Natural killer cell treated with Interleukin-12 subunit alpha and Interleukin-12 subunit beta and Interleukin-15 and Interleukin-18, amount 100 ng/mL, for 72 hours (primary cell): Measurements from ENCODE around the gene TMEM139. TPM values are rescaled to one million over a fixed set of nuclear protein-coding genes. Genes with fewer than 3 reads are reported as not detected.
A peak's percentile ranks its signal among the peaks of the same experiment; 100 is the strongest.

Source experiments
- ATAC-seq, 2 donors: fragments of 150-1000 bp; cut with Tn5 transposase in 1 of 2; sonication (Bioruptor Pico), chemical (Tn5 transposase) in 1 of 2; 2 replicates each; pipeline ENCODE4 v1.10.0; 2021
- DNase-seq: peaks from one replicate; pipeline ENCODE4 v3.0.0; 2022; ENCODE audit warnings: low spot score
- H3K27ac Mint-ChIP-seq, 2 donors: 1 replicate in 1 of 2; 2 replicates in 1 of 2; pipeline ENCODE4 v1.8.0; 2022; ENCODE audit warnings: mixed read lengths in 2 of 2, mild to moderate bottlenecking in 1 of 2, moderate library complexity in 1 of 2
- H3K27me3 Mint-ChIP-seq, 2 donors: 1 replicate in 1 of 2; 2 replicates in 1 of 2; pipeline ENCODE4 v1.8.0; 2022; ENCODE audit warnings: mixed read lengths in 2 of 2
- H3K36me3 Mint-ChIP-seq: one replicate; pipeline ENCODE4 v1.8.0; 2022; ENCODE audit warnings: mixed read lengths
- H3K4me1 Mint-ChIP-seq, 2 donors: 1 replicate in 1 of 2; 2 replicates in 1 of 2; pipeline ENCODE4 v1.8.0; 2022; ENCODE audit warnings: low read depth in 2 of 2, mixed read lengths in 2 of 2, mild to moderate bottlenecking in 1 of 2
- H3K4me3 Mint-ChIP-seq: one replicate; pipeline ENCODE4 v1.8.0; 2022; ENCODE audit warnings: mixed read lengths
- H3K9me3 Mint-ChIP-seq: 2 replicates; pipeline ENCODE4 v1.8.0; 2022; ENCODE audit warnings: mixed read lengths
- total RNA-seq, 2 donors: library from RNA; stranded (reverse); gene quantifications; one replicate each; pipeline ENCODE4 v1.2.3, GENCODE V29; 2022

The TMEM139 gene
- total RNA-seq, 2 donors from 2014 or later, result not detected

- Mint-ChIP-seq H3K27me3 (no peaks in the 10 kb centered on the region), H3K36me3 (peaks cover 18% of the 10 kb centered on the region), H3K27ac (peak overlapping the region; percentile 98), H3K4me3 (peak overlapping the region; percentile 90), H3K9me3 (no peaks in the 10 kb centered on the region), H3K4me1 (peaks cover 27 to 37% of the 10 kb centered on the region in 2 donors)
- no peak for ATAC-seq
- no peak for DNase-seq
These were observed 19.6 kb upstream of the TMEM139 start for GRCh38 chr7:143265017-143265693.

- H3K4me1 Mint-ChIP-seq, result peaks cover 15 to 27% of the 10 kb centered on the region in 2 donors
- peaks cover 18% of the 10 kb centered on the region for H3K36me3 Mint-ChIP-seq
- no peaks in the 10 kb centered on the region for H3K27me3 Mint-ChIP-seq
- no peak overlapping the region for H3K4me3 Mint-ChIP-seq
- no peak for DNase-seq
- ATAC-seq, result peak in 1 of 2 donors; percentile 20
- no peaks in the 10 kb centered on the region for H3K9me3 Mint-ChIP-seq
- peak overlapping the region; percentile 15 to 54 for H3K27ac Mint-ChIP-seq
These were observed 15.5 kb upstream of the TMEM139 start for GRCh38 chr7:143269251-143269650.

DNA sequence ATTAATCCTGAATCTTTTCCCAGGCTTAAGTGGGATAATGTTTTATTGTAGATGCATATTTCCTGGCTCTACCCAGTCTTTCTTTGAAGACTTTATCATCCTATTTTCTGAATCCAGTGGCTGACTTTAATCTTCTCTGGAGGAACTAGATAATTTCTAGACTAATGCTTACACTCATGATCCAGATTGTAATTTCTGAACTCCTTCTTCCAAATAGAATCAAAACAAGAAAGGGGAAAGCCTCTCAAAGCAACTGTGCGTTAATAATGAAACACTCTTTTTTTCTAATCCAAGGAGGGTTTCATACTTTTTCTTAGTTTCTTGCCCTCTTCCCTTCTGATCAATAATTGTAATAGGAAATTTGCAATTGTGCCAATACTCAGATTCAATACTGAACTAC is 13.5 kb upstream of the TMEM139 start:
- ATAC-seq (no peak), DNase-seq (no peak)
- Mint-ChIP-seq H3K27ac (no peak overlapping the region), H3K27me3 (no peaks in the 10 kb centered on the region), H3K4me1 (peaks cover 4 to 12% of the 10 kb centered on the region in 2 donors), H3K36me3 (peaks cover 13% of the 10 kb centered on the region), H3K9me3 (no peaks in the 10 kb centered on the region), H3K4me3 (no peak overlapping the region)

DNA sequence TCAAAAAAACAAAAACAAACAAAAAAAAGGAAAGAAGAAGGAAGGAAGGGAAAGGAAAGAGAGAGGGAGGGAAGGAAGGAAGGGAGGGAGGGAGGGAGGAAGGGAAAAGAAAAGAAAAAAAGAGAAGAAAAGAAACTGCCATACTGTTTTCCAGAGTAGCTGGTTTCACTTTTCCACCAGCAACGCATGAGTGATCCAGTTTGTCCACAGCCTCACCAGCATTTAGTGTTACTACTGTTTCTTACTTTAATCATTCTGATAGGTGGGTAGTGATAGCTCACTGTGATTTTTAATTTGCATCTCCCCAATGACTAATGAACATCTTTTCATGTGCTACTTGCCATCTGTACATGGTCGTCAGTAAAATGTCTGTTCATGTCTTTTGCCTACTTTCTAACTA is 11.9 kb upstream of the TMEM139 start:
- Mint-ChIP-seq H3K27me3 (no peaks in the 10 kb centered on the region), H3K36me3 (peaks cover 13% of the 10 kb centered on the region), H3K4me1 (peaks cover 4 to 12% of the 10 kb centered on the region in 2 donors), H3K4me3 (no peak overlapping the region), H3K9me3 (no peaks in the 10 kb centered on the region), H3K27ac (no peak overlapping the region)
- ATAC-seq (no peak), DNase-seq (no peak)

DNA sequence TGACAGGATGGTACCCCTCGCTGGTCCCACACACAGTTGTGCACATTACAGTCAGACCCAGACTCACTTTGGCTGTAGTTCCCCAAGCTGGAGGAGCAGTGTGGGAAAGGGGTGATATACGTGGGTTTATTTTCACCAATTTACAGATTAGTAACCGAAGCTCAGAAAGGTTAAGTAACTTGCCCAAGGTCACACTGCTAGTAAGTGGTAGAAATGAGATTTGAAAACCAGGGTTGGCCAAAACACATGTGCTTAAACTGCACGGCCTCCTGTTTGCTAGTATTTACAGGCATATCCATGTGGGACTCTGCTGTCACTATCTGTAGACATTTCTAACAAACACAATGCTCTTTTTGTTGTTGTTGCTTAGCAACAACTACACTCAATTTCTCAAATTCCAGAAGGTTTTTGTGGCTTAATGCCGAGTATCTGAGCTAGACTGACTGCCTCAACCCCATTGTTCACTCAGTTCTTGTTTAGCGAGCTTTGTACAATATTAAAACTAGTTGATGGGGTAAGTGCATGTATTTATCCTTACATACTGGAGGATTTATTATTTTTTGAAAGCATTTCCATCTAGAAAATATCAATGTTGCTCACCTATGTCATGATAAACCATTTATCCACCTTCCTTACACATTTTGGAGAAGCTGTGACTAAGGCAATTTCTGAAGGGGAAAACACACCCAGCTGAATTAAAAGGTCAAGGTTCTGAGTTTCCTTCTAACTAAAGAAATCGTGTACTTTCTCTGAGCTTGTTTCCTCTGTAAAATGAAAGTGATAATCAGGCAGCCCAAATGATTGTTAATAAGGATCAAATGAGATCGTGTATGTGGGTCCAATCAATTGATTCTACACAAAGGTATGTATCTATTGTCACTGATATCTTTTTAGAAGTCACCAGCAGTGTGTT is 5.3 kb upstream of the TMEM139 start:
- Mint-ChIP-seq H3K4me1 (peaks cover 10 to 17% of the 10 kb centered on the region in 2 donors), H3K27ac (peak overlapping the region; percentile 35 to 73), H3K27me3 (no peaks in the 10 kb centered on the region), H3K9me3 (no peaks in the 10 kb centered on the region), H3K4me3 (peak overlapping the region; percentile 54), H3K36me3 (no peaks in the 10 kb centered on the region)
- DNase-seq (no peak), ATAC-seq (peak in 1 of 2 donors; percentile 43)

GRCh38 chr7:143280160-143280559 is 4.6 kb upstream of the TMEM139 start:
- Mint-ChIP-seq H3K36me3 (no peaks in the 10 kb centered on the region), H3K4me1 (peaks cover 10 to 17% of the 10 kb centered on the region in 2 donors), H3K4me3 (peak overlapping the region; percentile 54), H3K27ac (peak overlapping the region; percentile 35 to 73), H3K27me3 (no peaks in the 10 kb centered on the region), H3K9me3 (no peaks in the 10 kb centered on the region)
- no peak for DNase-seq
- ATAC-seq, result no peak

DNA sequence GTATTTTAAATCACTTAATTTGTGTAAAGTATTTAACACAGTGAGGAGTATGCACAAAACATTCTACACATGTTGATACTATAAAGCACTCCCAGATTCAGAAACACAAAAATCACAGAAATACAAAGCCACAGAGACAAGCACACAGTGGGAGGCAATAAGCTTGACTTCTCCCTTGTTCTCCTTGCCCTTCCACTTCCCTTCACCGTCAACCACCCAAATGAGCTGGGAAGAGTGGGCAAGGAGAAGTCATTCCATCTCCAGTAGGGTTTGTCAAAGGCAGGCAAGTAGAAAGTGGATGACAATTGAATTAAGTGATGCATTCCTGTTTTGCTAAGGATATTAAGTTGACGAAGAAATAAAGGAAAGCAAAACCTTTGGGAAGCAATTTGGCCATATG is 4.2 kb upstream of the TMEM139 start:
- no peak for DNase-seq
- no peaks in the 10 kb centered on the region for H3K36me3 Mint-ChIP-seq
- H3K4me1 Mint-ChIP-seq, result peaks cover 10 to 17% of the 10 kb centered on the region in 2 donors
- no peak for ATAC-seq
- peak overlapping the region; percentile 35 to 73 for H3K27ac Mint-ChIP-seq
- H3K4me3 Mint-ChIP-seq, result no peak overlapping the region
- no peaks in the 10 kb centered on the region for H3K9me3 Mint-ChIP-seq
- no peaks in the 10 kb centered on the region for H3K27me3 Mint-ChIP-seq

DNA sequence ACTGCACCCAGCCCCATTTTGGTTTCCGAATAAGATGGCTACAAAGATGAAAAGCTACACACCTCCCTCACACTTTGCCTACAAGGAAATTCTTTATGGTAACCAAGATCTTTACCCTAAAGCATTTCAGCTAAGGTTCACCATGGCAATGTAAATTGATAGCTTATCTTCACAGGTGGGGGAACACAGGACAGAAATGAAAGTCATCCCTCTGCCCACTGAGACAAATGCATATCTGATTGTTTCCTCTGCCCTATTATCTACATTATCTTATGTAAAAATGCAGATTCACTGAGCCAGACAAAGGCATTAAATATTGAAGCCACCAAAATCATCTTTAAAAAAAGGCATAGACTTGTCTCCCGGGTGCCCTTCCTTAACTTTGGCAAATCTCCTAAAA is 3.2 kb upstream of the TMEM139 start:
- Mint-ChIP-seq H3K9me3 (no peaks in the 10 kb centered on the region), H3K27me3 (no peaks in the 10 kb centered on the region)

DNA sequence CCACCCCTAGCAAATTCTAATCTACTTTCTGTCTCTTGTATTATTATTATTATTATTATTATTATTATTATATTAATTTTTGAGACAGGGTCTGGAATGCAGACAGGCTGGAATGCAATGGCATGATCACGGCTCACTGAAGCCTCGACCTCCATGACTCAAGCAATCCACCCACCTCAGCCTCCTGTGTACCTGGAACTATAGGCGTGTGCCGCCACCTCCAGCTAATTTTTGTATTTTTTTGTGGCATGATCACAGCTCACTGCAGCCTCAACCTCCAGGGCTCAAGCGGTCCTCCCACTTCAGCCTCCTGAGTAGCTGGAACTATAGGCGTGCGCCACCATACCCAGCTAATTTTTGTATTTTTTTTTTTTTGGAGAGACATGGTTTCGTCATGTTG is 2.6 kb upstream of the TMEM139 start:
- Mint-ChIP-seq H3K36me3 (no peaks in the 10 kb centered on the region), H3K4me1 (peaks cover 13 to 22% of the 10 kb centered on the region in 2 donors), H3K4me3 (no peak overlapping the region), H3K9me3 (no peaks in the 10 kb centered on the region), H3K27me3 (no peaks in the 10 kb centered on the region), H3K27ac (no peak overlapping the region)
- ATAC-seq (no peak), DNase-seq (no peak)

More for the DNA sequence above, 3.2 kb upstream of the TMEM139 start:
- no peak overlapping the region for H3K27ac Mint-ChIP-seq
- no peaks in the 10 kb centered on the region for H3K36me3 Mint-ChIP-seq
- ATAC-seq (no peak), DNase-seq (no peak)
- H3K4me1 Mint-ChIP-seq, result peaks cover 10 to 17% of the 10 kb centered on the region in 2 donors
- H3K4me3 Mint-ChIP-seq, result no peak overlapping the region

- no peaks in the 10 kb centered on the region for H3K27me3 Mint-ChIP-seq
- peaks cover 18 to 28% of the 10 kb centered on the region in 2 donors for H3K4me1 Mint-ChIP-seq
- ATAC-seq, result no peak
- H3K27ac Mint-ChIP-seq, result no peak overlapping the region
- DNase-seq, result no peak
- no peak overlapping the region for H3K4me3 Mint-ChIP-seq
- H3K36me3 Mint-ChIP-seq, result peaks cover 6% of the 10 kb centered on the region
- no peaks in the 10 kb centered on the region for H3K9me3 Mint-ChIP-seq
These were observed 1.4 kb upstream of the TMEM139 start for GRCh38 chr7:143283381-143283780.

DNA sequence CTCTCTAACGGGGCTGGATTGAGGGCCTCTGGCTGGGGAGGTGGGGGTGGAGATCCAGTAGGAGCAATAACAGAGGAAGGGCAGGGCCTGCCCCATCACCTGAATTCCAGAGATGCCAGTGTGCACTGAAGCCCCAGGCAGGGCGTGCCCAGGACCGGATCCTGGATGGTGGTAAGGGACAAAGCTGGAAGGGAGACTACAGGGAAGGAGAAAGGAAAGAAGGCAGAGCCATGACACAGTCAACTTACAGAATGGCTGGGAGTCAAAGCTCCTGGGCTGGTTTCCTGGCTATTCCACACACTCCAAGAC is 666 bp downstream of the TMEM139 start:
- H3K9me3 Mint-ChIP-seq, result no peaks in the 10 kb centered on the region
- ATAC-seq, result no peak
- peaks cover 6% of the 10 kb centered on the region for H3K36me3 Mint-ChIP-seq
- no peak overlapping the region for H3K27ac Mint-ChIP-seq
- DNase-seq, result no peak
- no peak overlapping the region for H3K4me3 Mint-ChIP-seq
- peaks cover 24 to 29% of the 10 kb centered on the region in 2 donors for H3K4me1 Mint-ChIP-seq
- no peaks in the 10 kb centered on the region for H3K27me3 Mint-ChIP-seq

DNA sequence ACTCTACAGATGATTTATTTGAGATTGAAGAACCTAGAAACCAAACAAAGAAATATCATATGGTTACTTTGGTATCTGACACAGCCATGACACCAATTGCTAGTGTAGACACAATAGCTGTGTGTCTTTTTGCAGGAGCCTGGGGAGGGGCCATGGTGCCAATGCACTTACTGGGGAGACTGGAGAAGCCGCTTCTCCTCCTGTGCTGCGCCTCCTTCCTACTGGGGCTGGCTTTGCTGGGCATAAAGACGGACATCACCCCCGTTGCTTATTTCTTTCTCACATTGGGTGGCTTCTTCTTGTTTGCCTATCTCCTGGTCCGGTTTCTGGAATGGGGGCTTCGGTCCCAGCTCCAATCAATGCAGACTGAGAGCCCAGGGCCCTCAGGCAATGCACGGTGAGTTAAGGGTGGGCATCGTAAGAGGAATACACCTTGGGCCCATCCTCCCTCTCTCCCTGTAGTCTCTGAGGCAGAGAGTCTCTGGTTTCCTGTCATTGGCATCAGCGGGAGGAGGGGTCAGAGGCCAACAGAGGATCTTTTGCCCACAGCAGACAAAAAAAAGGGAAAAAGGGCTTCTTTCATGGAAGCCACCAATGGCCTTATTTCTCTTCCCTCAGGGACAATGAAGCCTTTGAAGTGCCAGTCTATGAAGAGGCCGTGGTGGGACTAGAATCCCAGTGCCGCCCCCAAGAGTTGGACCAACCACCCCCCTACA is 1.2 kb downstream of the TMEM139 start:
- H3K36me3 Mint-ChIP-seq, result peaks cover 7% of the 10 kb centered on the region
- H3K4me1 Mint-ChIP-seq, result peaks cover 24 to 34% of the 10 kb centered on the region in 2 donors
- ATAC-seq, result no peak
- no peaks in the 10 kb centered on the region for H3K27me3 Mint-ChIP-seq
- no peaks in the 10 kb centered on the region for H3K9me3 Mint-ChIP-seq
- no peak overlapping the region for H3K27ac Mint-ChIP-seq
- no peak for DNase-seq
- no peak overlapping the region for H3K4me3 Mint-ChIP-seq

DNA sequence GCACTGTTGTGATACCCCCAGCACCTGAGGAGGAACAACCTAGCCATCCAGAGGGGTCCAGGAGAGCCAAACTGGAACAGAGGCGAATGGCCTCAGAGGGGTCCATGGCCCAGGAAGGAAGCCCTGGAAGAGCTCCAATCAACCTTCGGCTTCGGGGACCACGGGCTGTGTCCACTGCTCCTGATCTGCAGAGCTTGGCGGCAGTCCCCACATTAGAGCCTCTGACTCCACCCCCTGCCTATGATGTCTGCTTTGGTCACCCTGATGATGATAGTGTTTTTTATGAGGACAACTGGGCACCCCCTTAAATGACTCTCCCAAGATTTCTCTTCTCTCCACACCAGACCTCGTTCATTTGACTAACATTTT is 1.7 kb downstream of the TMEM139 start:
- DNase-seq (no peak), ATAC-seq (no peak)
- no peaks in the 10 kb centered on the region for H3K9me3 Mint-ChIP-seq
- no peaks in the 10 kb centered on the region for H3K27me3 Mint-ChIP-seq
- H3K4me3 Mint-ChIP-seq, result peak overlapping the region; percentile 91
- peaks cover 12% of the 10 kb centered on the region for H3K36me3 Mint-ChIP-seq
- H3K27ac Mint-ChIP-seq, result peak overlapping the region; percentile 55 to 90
- H3K4me1 Mint-ChIP-seq, result peaks cover 28 to 39% of the 10 kb centered on the region in 2 donors
